GM18868 (cell line): ENCODE data around the gene DENND2D.

Source experiments
- ATAC-seq: cut with Tn5 transposase; IDR thresholded peaks from one replicate; pipeline ENCODE4 v1.9.1; 2021; ENCODE audit warnings: mild to moderate bottlenecking, moderate library complexity; ENCODE audit not compliant: unreplicated experiment

Gene DENND2D

DNA sequence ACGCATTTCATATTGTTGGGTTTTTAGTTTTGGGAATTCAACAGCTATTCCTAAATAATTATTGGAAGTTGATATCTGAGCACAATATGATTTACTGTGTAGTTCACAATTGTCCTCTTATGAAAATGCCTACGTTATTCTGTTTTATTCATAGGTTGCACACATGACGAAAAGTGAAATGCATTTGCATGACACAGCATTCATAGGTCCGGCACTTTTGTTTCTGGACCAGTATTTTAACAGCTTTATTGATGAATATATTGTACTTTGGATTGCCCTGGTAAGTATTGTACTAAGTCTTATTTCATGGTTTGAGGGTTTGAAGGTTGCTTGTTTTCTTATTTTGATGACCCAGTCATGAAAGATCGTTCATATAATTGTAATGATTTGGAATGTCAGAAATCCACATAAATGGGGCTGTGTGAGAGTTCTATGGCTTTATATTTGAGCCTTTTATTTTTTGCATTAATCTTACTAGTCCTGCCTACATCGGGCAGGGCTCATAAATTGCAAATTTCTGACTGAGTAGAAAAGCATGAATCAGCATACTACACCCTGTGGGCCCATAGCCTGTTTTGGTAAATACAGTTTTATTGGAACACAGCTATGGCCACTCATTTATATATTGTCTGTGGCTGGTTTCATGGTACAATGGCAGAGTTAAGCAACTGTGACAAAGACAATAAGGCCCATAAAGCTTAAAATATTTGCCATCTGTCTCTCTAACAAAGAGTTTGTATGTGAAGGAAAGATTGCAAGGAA lies 17.0 kb downstream of the DENND2D start:
- no peak for ATAC-seq

DNA sequence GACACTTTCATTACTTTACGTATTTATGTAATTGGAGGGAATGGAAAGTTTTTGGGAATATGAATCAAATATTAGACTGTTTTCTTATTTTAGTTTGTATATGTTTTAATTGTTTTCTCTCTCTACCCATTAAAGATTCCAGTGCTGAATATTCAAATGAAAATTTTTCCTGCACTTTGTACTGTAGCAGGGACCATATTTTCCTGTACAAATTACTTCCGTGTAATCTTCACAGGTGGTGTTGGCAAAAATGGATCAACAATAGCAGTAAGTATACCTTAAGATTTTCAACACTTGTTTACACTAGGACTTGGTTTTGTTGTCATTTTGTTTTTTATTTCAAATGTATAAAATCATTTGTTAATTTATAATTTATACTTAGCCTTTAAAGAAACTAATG lies 18.4 kb downstream of the DENND2D start:
- ATAC-seq: no peak

DNA sequence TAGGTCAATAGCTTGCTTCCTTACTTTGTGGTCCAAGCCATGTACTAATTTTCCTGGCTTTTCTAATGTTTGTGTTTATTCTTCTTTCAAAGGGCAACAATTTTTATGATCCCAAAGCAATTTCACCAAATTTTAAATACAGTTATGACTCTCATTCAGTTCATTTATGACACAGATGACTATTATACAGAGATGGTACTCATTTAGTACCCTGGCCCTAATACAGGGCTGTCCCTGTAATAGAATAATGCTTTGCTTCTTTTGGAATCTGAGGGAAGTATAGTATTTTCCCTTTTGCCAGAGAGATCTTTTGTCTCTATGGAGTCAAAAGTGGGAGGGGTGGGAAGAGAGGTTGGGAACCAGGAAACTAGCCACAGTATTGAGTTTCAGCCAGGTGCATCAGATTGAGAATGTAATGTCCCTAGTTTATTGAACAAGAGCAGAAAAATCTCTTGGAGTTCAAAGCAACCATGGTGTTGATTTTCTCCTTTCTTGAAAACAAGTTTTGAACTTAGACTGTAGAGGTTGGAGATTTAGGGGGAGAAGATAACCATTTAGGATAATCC lies 20.4 kb downstream of the DENND2D start:
- no peak for ATAC-seq

DNA sequence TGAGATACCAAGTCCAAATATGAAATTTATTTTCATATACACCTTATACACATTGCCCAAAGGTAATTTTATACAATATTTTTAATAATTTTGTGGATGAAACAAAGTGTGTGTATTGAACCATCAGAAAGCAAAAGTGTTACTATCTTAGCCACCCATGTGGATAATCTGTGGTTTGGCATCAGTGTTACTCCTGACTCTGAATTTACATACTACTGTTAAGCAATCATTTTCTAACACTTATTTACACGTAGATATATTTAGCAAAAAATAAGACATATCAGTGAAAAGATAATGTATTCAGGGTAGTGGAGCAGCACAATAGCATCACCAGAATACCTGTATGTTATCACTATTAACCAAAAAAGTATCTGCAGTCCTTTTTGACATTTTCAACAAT lies 23.8 kb downstream of the DENND2D start:
- no peak for ATAC-seq

DNA sequence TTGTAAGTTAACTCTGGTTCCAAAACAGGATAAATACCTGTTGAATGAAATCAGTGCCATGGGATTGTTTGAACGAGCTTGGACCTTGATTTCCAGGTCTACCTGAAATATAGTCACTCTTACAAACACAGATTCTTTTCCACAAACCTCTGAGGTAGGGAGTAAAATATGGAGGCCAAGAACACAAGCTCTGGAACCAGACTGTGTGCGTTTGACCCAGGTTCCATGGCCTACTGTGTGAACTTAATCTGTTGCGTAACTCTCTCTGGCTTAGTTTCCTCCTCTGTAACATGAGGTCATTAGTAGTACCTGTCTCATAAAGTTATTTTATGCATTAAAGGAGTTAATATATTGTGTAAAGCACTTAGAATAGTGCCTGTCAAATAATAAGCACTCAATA lies 25.1 kb downstream of the DENND2D start:
- no peak for ATAC-seq

DNA sequence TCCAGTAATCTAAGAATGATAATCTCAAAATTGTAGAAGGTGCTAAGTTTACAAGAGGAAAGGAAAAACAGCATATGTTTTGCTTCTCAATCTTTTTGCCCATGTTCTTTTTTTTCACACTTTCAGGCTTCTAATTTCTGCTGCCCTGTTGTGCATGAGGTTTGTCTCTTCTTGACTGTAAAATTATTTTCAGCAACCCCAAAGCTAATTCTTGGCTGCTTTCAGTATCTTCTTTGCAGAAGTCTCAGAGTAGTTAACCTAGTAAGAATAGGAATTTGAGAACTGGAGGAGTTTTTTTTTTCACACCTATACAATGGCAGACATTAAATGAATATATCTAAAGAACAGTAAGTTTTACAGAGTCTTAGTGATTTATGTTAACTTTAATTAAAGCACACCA lies 26.4 kb downstream of the DENND2D start:
- no peak for ATAC-seq

DNA sequence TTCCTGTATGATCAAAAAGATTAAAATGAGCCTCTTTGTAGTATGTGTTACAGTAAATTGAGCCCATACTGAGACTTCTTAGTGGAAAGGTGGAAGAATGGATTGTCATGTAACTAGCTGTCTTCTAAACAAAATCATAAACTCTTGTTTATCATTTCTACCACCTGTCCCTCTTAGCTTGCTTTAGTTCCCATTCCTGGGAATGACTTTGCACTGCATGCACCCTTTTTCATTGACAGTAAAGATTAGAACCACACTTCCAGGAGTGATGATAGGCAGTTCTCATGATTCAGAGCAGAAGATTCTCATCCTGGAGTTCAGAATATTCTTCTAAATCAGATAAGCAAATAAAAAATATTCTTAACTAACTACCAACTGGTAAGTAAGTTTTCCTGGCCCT lies 28.0 kb downstream of the DENND2D start:
- no peak for ATAC-seq

DNA sequence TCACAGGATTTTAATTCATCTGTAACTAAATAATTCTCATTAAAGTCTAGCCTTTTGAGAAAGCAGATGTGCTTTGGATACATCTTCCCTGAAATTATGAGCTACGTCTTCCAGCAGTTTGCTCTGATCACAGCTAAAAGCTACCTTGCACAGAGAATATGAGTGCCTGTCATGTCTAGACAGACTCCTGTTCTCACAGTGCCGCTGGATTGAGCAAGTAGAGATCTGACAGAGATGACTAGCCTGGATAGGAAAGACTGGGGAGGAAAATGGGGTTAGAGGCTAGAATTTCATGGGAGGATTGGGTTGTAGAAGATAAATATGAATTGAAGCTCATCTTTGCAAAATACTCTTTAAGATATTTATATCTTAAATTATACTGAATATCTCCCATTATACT lies 36.3 kb downstream of the DENND2D start:
- ATAC-seq: no peak

DNA sequence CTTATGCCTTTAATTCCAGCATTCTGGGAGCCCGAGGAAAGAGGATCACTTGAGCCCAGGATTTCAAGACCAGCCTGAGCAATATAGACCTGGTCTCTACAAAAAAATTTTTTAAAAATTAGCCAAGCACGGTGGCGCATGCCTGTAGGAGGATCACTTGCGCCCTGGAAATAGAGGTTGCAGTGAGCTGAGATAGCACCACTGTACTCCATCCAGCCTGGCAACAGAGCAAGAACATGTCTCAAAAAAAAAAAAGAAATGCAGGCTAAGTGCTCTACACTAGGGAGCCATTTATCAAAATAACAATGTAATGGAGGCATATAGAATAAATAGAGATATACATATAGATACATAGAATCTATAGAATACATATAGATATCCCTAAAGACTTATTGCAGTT lies 37.1 kb downstream of the DENND2D start:
- ATAC-seq: no peak

DNA sequence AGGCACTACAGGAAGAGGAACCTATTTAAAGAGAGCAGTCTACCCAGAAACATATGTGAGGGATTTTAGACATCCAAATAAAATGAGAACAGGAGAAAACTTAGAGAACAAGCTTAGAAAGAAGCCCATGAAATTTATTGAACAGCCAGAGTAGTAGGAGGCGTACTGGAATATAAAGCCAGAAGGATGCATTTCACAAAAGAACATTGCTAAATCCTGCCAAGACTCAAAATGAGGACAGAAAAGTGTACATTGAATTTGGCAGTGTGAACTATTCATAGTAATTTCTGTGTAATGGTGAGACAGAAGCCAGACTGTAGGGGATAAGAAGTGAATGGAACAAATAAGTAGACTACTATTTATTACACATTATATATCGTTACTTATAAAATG lies 38.0 kb downstream of the DENND2D start:
- no peak for ATAC-seq

DNA sequence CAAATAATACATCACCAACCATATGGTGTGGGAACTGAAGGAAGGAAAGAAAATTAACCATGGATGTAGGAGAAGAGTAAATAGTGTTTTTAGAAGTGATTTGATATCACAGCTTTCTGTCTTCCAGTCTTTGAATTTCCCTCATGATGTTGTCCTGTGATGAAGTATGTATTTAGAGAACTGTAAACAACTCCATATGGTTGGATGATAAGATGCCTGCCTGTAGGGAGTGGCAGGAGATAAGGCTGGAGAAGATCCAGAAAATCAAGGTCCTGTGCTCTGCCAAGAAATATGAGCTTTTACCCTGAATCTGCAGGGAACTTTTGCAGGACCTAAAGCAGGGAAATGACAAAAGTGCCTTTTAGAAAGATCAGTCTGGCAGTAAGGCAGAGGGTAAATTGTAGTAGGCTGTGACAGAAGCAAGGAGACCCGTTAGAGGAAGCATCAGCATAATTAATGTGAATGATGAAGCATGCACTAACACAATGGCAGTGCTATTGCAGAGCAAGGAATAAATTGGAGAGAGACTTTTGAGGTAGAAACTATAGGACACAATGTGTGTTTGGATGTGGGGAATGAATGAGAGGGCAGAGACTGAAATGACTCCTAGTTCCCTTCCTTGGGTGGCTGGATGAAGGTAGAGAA lies 38.5 kb downstream of the DENND2D start:
- no peak for ATAC-seq

DNA sequence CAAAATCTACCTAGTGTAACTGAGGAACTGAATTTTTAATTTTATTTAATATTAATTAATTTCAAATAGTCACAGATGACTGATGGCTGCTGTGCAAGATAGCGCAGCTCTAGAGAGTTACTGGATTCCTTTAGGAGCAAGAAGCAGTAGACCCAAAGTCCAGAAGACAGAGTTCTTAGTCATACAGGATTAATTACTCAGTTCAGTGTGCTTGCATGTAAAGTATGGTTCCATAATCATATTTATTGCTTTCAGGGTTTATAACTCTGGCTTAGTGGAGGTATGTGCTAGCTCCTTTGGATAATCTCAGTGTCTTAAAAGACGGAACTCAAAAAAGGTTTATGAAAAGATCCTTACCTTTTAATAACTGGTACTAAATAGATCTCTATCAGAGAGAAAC lies 43.0 kb downstream of the DENND2D start:
- ATAC-seq: no peak

DNA sequence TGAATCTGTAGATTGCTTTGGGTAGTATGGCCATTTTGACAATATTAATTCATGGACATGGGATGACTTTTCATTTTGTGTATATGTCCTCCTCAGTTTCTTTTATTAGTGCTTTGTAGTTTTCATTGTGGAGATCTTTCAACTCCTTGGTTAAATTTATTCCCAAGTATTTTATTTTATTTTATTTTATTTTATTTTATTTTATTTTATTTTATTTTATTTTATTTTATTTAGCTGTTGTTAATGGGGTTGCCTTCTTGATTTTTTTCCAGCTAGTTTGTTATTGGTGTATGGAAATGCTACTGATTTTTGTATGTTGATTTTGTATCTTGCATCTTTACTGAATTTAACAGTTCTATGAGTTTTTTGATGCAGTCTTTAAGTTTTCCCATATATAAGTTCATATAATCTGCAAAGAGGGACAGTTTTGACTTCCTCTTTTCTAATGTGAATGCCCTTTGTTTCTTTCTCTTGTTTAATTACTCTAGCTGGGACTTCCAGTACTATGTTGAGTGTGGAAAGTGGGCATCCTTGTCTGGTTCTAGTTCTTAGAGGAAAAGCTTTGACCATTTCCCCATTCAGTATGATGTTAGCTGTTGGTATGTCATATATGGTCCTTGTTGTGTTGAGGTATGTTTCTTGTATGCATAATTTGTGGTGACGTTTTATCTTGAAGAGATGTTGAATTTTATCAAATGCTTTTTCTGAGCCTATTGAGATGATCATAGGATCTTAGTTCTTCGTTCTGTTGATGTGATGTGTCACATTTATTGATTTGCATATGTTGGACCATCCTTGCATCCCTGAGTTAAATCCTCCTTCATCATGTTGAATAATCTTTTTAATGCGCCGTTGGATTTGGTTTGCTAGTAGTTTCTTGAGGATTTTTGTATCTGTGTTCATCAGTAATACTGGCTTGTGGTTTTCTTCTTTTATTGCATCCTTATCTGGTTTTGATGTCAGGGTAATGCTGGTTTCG lies 46.1 kb downstream of the DENND2D start:
- no peak for ATAC-seq

DNA sequence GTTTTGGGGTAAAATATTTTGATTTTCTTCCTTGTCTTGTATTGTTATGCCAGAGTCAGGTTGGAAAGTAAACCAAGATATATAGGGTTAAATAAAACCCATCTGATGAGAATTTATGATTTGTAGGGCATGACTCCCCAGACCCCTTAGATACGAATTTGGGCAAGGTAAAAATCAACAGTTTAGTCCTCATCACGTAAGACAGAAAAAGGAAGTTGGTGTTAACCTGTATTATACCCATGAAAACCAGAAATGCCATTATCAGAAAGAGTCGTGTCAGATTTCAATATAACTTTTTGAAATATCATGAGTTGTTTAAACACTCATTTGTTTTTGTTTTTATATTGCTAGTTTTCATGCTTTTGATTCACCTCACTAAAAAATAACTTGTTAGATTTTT lies 48.6 kb downstream of the DENND2D start:
- ATAC-seq: no peak

DNA sequence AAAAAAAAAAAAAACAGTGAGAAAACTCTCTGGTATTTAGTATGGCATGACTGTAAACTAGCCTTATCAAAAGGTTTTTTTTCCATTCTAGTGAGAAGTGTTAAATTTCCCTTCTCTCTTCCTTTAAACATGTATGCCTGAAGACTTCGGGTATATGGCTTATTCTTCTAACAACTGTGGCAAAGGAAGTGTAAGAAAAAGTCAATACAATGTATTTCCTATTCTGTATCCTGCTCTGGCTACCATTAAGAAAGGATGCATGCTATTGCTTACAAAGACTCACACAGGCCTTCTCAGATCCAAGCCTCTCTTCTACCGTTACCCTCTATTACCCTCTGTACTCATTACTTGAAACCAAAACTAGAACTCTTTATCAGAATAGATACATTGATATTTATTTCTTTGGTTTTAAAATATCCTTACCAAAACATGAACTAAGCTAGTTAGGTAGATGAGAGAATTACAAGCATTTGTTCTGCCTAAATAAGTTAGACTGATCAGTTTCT lies 52.0 kb downstream of the DENND2D start:
- peak; percentile 77 for ATAC-seq

DNA sequence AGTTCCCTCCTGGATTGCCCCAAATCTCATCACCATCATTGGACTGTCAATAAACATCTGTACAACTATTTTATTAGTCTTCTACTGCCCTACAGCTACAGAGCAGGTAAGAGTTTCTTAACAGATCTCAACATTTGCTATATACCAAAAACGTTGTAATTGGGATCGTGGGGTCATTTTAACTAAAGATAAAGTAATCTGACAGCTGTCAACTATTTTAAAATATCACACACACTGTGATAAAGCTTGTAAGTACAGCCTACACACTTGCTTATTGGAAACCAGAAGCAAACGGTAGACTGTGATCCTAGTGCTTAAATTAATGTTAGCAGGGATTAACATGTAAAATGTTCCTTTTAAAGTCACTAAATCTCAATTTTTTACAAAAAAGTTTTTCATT lies 52.5 kb downstream of the DENND2D start:
- no peak for ATAC-seq

DNA sequence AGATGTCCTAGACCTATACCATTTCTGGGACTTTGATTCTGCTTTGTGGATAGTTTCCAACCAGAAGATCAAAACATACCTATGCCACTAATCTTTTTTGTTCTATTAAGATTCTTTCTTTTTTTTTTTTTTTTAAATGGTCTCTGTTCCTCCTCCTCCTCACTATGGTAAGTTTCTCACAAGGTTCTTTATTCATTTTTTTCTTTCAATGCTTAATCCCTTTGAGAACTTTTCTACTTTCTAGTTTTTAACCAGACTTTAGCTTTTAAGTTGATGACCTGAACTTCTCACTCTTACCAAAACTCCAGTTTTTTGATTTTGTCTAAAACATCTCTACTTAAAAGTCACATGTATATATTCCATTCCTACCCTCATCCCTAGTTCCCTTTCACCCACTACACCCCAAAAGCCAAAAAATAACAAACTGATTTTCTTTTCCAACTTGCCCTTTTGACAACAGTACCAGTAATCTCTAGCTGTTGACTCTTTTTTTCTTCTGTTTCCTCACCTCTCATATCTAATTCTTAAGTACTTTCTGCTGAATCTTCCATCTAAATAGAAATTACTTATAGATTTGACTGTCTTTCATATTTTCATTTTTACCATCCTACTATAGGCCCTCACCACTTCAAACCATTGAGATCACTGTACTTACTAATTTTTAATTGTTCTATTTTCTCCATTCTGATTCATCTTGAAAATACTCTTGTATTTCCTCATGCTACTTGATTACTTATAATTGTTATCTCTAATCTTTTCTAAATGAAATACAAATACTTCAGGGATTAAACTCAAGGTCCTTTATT lies 54.3 kb downstream of the DENND2D start:
- no peak for ATAC-seq

DNA sequence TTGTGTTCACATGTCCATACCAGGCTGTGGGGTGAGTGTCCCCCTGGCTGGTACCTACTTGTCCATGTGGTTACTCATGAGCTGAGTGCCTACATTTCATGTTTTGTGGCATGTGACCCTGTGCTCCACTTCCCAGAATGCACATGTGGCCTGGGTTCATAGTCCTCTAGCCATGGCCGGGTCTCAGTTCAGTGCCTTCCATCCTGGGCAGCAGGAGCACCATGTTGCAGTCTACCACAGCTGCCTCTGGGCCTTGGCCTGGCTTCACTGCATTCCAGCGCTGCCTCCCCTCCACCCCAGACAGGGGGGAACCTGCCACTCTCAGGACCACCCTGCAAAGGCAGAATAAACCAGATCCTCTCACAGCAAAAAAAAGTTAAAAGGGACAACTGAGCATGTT lies 54.9 kb downstream of the DENND2D start:
- no peak for ATAC-seq

DNA sequence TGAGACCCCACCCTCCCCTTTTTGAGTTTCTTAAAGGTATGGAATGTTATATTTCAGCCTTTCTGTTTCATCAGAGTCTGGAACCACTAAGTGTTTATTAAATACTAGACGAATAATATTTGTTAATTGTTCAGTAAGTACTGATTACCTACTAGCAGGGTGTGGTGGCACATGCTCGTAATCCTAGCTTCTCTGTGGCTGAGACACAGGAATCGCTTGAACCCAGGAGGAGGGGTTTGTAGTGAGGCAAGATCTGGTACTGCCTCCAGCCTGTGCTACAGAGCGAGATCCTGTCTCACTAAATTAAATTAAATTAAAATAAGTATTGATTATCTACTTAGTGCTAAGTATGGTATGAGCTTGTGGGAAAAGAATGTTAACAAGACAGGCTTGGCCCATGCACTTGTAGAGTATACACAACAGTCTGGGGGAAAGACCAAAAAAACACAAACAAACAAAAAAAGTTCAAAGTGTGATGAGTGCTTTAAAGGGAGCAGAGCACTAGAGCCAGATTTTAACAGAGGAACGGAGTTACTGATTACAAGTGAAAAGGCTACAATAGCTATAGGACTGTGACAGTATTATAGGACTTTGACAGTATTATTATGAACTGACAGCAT lies 58.0 kb downstream of the DENND2D start:
- ATAC-seq: no peak
